Smooth muscle cell (in vitro differentiated cells): ENCODE data around the gene IQSEC1. TPM values are rescaled to one million over a fixed set of nuclear protein-coding genes. Genes with fewer than 3 reads are reported as not detected.

ENCODE experiments used
- DNase-seq: peaks from one replicate; lab custom pipeline; 2025; ENCODE audit not compliant: unreplicated experiment; lab: John Stamatoyannopoulos, UW
- H2AFZ ChIP-seq: fragments of 200-600 bp; sonication (generic); 2 replicates; pipeline ENCODE4 v1.6.0; 2016; ENCODE audit warnings: antibody characterized with exemption, low read depth, mild to moderate bottlenecking
- H3F3A ChIP-seq: fragments of 200-600 bp; sonication (generic); 2 replicates; pipeline ENCODE4 v1.6.0; 2017; ENCODE audit warnings: antibody characterized with exemption, low read depth
- H3K27ac ChIP-seq: fragments of 200-600 bp; sonication (generic); 2 replicates; pipeline ENCODE4 v1.5.1; 2016; ENCODE audit warnings: low read depth, mild to moderate bottlenecking
- H3K27me3 ChIP-seq: fragments of 200-600 bp; sonication (generic); 2 replicates; pipeline ENCODE4 v1.6.1; 2016; ENCODE audit warnings: low read depth, mild to moderate bottlenecking
- H3K36me3 ChIP-seq: fragments of 200-600 bp; sonication (generic); 2 replicates; pipeline ENCODE4 v1.5.1; 2016; ENCODE audit warnings: low read depth
- H3K4me1 ChIP-seq: fragments of 200-600 bp; sonication (generic); 2 replicates; pipeline ENCODE4 v1.5.1; 2016; ENCODE audit warnings: low read depth
- H3K4me2 ChIP-seq: fragments of 200-600 bp; sonication (generic); 2 replicates; pipeline ENCODE4 v1.6.0; 2016; ENCODE audit warnings: mild to moderate bottlenecking
- H3K4me3 ChIP-seq: fragments of 200-600 bp; sonication (generic); 2 replicates; pipeline ENCODE4 v1.5.1; 2016; ENCODE audit warnings: mild to moderate bottlenecking
- H3K79me2 ChIP-seq: fragments of 200-600 bp; sonication (generic); 2 replicates; pipeline ENCODE4 v1.6.0; 2016; ENCODE audit warnings: low read depth, mild to moderate bottlenecking
- H3K9ac ChIP-seq: fragments of 200-600 bp; sonication (generic); 2 replicates; pipeline ENCODE4 v1.6.0; 2016; ENCODE audit warnings: low read depth
- H3K9me3 ChIP-seq: fragments of 200-600 bp; sonication (generic); replicated peaks from 2 replicates; pipeline ENCODE4 v1.5.1; 2016; ENCODE audit warnings: low read depth
- H4K20me1 ChIP-seq: fragments of 200-600 bp; sonication (generic); 2 replicates; pipeline ENCODE4 v1.6.0; 2016; ENCODE audit warnings: low read depth
- WGBS: methylation state at CpG from one replicate; pipeline ENCODE4 v1.1.7; 2016; ENCODE audit warnings: low lambda C conversion rate; 5-methylcytosine and 5-hydroxymethylcytosine counted together
- polyA plus RNA-seq: library from polyadenylated mRNA; unstranded; fragments of >200 nt; fragmentation: Nextera tagmentation; extraction: Ambion mirVana; gene quantifications from 2 replicates; pipeline ENCODE4 v1.2.1, GENCODE V29; 2016
- total RNA-seq: library from RNA; depleted of rRNA; stranded (reverse); fragments of >200 nt; gene quantifications from 2 replicates; pipeline ENCODE4 v1.2.3, GENCODE V29; 2014
- TF ChIP-seq, protein P1 (sequence below): fragments of 200-600 bp; sonication (generic); IDR thresholded peaks from 2 replicates; pipeline ENCODE4 v1.5.1; 2017; ENCODE audit warnings: borderline replicate concordance, mild to moderate bottlenecking, antibody characterized with exemption; ENCODE audit not compliant: insufficient read depth, poor library complexity, severe bottlenecking

IQSEC1 gene
- total and polyA plus RNA-seq, 2 experiments from 2014 or later, result 18.9 to 19.8 TPM

DNA sequence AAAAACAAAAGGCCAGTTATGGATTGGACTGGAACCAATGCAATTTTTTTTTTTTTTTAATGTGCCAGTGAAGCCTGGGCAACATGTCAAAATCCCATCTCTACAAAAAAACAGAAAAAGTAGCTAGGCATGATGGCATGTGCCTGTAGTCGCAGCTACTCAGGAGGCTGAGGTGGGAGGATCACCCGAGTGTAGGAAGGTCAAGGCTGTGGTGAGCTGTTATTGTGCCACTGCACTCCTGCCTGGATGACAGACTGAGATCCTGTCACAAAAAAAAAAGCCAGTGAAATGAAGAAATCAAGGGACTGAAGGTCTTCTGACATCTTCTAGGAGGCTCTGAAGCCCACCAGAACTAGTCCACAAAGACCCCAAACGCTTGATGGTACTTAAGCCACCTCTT is 101.2 kb downstream of the IQSEC1 start:
- H3K27me3 ChIP-seq, result no peaks in the 10 kb centered on the region
- DNase-seq, result no peak
- no peak overlapping the region for H3K9ac ChIP-seq
- H3K9me3 ChIP-seq, result no peaks in the 10 kb centered on the region
- H3K4me3 ChIP-seq, result no peak overlapping the region
- peaks cover 12% of the 10 kb centered on the region for H3K4me1 ChIP-seq
- WGBS, result 89% methylated on average over 3 of the region's 3 CpGs
- no peaks in the 10 kb centered on the region for H3F3A ChIP-seq
- TF ChIP-seq, protein P1, sequence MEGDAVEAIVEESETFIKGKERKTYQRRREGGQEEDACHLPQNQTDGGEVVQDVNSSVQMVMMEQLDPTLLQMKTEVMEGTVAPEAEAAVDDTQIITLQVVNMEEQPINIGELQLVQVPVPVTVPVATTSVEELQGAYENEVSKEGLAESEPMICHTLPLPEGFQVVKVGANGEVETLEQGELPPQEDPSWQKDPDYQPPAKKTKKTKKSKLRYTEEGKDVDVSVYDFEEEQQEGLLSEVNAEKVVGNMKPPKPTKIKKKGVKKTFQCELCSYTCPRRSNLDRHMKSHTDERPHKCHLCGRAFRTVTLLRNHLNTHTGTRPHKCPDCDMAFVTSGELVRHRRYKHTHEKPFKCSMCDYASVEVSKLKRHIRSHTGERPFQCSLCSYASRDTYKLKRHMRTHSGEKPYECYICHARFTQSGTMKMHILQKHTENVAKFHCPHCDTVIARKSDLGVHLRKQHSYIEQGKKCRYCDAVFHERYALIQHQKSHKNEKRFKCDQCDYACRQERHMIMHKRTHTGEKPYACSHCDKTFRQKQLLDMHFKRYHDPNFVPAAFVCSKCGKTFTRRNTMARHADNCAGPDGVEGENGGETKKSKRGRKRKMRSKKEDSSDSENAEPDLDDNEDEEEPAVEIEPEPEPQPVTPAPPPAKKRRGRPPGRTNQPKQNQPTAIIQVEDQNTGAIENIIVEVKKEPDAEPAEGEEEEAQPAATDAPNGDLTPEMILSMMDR, result no peak
- peaks cover 93% of the 10 kb centered on the region for H4K20me1 ChIP-seq
- H3K4me2 ChIP-seq, result no peak overlapping the region
- no peaks in the 10 kb centered on the region for H3K36me3 ChIP-seq
- H3K79me2 ChIP-seq, result peaks cover 3% of the 10 kb centered on the region
- H3K27ac ChIP-seq, result no peak overlapping the region
- H2AFZ ChIP-seq, result no peak overlapping the region

DNA sequence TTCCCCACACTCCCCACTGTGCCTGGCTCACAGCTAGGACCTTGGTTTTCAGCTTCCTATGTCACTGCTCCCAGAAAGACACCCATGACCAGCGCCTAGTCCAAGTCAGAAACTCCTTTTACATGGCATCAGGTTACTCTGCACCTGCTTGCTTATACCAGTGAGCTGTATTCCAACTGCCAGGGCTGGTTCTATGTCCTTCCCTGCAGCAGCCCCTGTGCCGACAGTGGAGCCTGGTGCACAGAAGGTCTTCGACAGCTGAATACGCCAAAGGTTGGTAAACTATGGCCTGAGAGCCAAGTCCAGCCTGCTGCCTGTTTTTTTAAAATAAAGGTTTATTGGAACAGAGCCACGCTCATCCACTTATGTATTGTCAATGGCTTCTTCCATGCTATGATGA is 102.5 kb downstream of the IQSEC1 start:
- Histone ChIP-seq H3K79me2 (peaks cover 14% of the 10 kb centered on the region), H3K4me3 (no peak overlapping the region), H3F3A (no peaks in the 10 kb centered on the region), H3K9me3 (no peaks in the 10 kb centered on the region), H3K36me3 (no peaks in the 10 kb centered on the region), H3K27ac (no peak overlapping the region), H4K20me1 (peaks cover 93% of the 10 kb centered on the region), H3K4me1 (peaks cover 18% of the 10 kb centered on the region), H3K27me3 (no peaks in the 10 kb centered on the region), H2AFZ (no peak overlapping the region), H3K4me2 (no peak overlapping the region), H3K9ac (no peak overlapping the region)
- no peak for DNase-seq
- WGBS, result 96% methylated on average over 5 of the region's 5 CpGs
- TF ChIP-seq, protein P1, result no peak

DNA sequence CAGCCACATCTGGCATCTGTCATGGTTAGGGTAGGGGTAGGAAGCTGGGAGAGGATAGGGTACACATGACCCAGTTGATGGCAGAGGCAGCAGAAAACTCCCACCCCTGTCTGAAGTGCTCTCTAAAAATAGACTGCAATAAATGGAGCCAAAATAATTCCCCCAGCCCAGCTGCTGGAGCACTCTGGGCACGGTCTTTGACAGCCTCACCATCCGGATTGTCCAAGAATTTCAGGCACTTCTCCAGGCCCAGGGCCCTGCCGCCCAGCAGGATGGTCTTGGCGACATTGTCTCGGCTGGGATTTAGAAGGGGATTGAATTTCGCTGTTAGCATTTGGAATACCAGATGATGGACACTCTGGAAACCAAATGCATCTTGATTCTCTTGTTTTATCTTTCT is 103.7 kb downstream of the IQSEC1 start:
- peaks cover 24% of the 10 kb centered on the region for H3K79me2 ChIP-seq
- no peak overlapping the region for H3K9ac ChIP-seq
- TF ChIP-seq, protein P1, result no peak
- H3K4me1 ChIP-seq, result peaks cover 18% of the 10 kb centered on the region
- H3F3A ChIP-seq, result peaks cover 4% of the 10 kb centered on the region
- H3K27ac ChIP-seq, result no peak overlapping the region
- peaks cover 93% of the 10 kb centered on the region for H4K20me1 ChIP-seq
- no peak for DNase-seq
- H3K4me3 ChIP-seq, result no peak overlapping the region
- WGBS, result 38% methylated on average over 6 of the region's 6 CpGs
- H3K27me3 ChIP-seq, result no peaks in the 10 kb centered on the region
- no peaks in the 10 kb centered on the region for H3K9me3 ChIP-seq
- H3K36me3 ChIP-seq, result no peaks in the 10 kb centered on the region
- no peak overlapping the region for H2AFZ ChIP-seq
- H3K4me2 ChIP-seq, result no peak overlapping the region

DNA sequence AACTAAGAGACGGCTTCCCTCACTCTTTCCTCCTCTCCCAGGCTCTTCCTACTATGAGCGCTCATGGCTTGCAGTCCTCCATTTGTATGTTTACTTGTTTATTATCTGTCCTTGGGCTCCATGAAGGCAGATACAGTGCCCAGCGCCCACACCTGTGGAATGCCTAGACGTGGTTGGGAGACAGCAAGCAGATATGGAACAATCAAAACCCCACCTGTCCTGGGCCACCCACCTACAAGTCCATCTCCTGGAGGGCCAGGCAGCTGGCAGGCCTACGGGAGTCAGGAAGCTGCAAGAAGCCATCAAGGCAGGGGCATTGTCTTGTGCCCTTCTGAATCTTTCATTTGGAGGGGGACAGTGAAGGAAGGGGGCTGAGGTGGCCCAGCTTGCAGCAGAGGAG is 104.7 kb downstream of the IQSEC1 start:
- H3K27ac ChIP-seq, result no peak overlapping the region
- DNase-seq, result no peak
- H3K79me2 ChIP-seq, result peaks cover 27% of the 10 kb centered on the region
- H4K20me1 ChIP-seq, result peaks cover 93% of the 10 kb centered on the region
- 96% methylated on average over 5 of the region's 5 CpGs for WGBS
- TF ChIP-seq, protein P1, result no peak
- H2AFZ ChIP-seq, result no peak overlapping the region
- no peaks in the 10 kb centered on the region for H3K36me3 ChIP-seq
- H3K9ac ChIP-seq, result no peak overlapping the region
- H3F3A ChIP-seq, result peaks cover 4% of the 10 kb centered on the region
- H3K27me3 ChIP-seq, result no peaks in the 10 kb centered on the region
- H3K4me2 ChIP-seq, result no peak overlapping the region
- no peak overlapping the region for H3K4me3 ChIP-seq
- no peaks in the 10 kb centered on the region for H3K9me3 ChIP-seq
- peaks cover 18% of the 10 kb centered on the region for H3K4me1 ChIP-seq
